Left ventricle myocardium inferior (tissue), 1 donor: Measurements from ENCODE around the gene CRYBG1. TPM values are rescaled to one million over a fixed set of nuclear protein-coding genes. Genes with fewer than 3 reads are reported as not detected.
"Not testable (repeated sequence)": the region's sequence is repeated elsewhere in the genome, so short reads cannot be mapped to it uniquely, and the experiment has no call there.

Experiments used
- DNase-seq: peaks from one replicate; pipeline ENCODE4 v3.0.0-alpha.2; 2020
- H3K27ac ChIP-seq: fragments of 200-600 bp; replicated peaks from 2 replicates; pipeline ENCODE4 v1.8.0; 2021
- H3K27me3 ChIP-seq: fragments of 200-600 bp; 2 replicates; pipeline ENCODE4 v1.8.0; 2021; ENCODE audit warnings: low read depth
- H3K36me3 ChIP-seq: fragments of 200-600 bp; 2 replicates; pipeline ENCODE4 v1.8.0; 2021
- H3K4me1 ChIP-seq: fragments of 200-600 bp; 2 replicates; pipeline ENCODE4 v1.8.0; 2021
- H3K4me3 ChIP-seq: fragments of 200-600 bp; 2 replicates; pipeline ENCODE4 v1.8.0; 2021; ENCODE audit warnings: mild to moderate bottlenecking, moderate library complexity
- H3K9me3 ChIP-seq: fragments of 200-600 bp; replicated peaks from 2 replicates; pipeline ENCODE4 v1.8.0; 2021
- CTCF ChIP-seq: fragments of 200-600 bp; IDR thresholded peaks from 2 replicates; pipeline ENCODE4 v1.8.0; 2021; ENCODE audit warnings: antibody characterized with exemption, mild to moderate bottlenecking, borderline replicate concordance
- intact Hi-C: fragments of 100-400 bp; cut with micrococcal nuclease; formaldehyde crosslinking; loops from one replicate; pipeline ENCODE4 v1.11.0; 2022
- total RNA-seq: library from RNA; stranded (reverse); fragmentation: NEBNext Ultra II Directional; extraction: Animal tissue kit (Norgen Biotek cat#: 25700); gene quantifications from one replicate; pipeline ENCODE4 v1.2.1, GENCODE V29; 2021
- donor health status: DM: no; HTN: yes; CAD: no; lungs with severe emphysema.

Gene CRYBG1
- total RNA-seq, 1 donor from 2014 or later = 1.3 TPM

- Histone ChIP-seq H3K27me3 (no peaks in the 10 kb centered on the region), H3K4me1 (peaks cover 20% of the 10 kb centered on the region), H3K9me3 (no peaks in the 10 kb centered on the region), H3K36me3 (no peaks in the 10 kb centered on the region), H3K27ac (peak overlapping the region; percentile 63), H3K4me3 (no peak overlapping the region)
- DNase-seq = no peak
- no peak for TF ChIP-seq CTCF
- intact Hi-C loops = no loop called here
Observed at GRCh38 chr6:106546261-106546690, 185.8 kb downstream of the CRYBG1 start.

DNA sequence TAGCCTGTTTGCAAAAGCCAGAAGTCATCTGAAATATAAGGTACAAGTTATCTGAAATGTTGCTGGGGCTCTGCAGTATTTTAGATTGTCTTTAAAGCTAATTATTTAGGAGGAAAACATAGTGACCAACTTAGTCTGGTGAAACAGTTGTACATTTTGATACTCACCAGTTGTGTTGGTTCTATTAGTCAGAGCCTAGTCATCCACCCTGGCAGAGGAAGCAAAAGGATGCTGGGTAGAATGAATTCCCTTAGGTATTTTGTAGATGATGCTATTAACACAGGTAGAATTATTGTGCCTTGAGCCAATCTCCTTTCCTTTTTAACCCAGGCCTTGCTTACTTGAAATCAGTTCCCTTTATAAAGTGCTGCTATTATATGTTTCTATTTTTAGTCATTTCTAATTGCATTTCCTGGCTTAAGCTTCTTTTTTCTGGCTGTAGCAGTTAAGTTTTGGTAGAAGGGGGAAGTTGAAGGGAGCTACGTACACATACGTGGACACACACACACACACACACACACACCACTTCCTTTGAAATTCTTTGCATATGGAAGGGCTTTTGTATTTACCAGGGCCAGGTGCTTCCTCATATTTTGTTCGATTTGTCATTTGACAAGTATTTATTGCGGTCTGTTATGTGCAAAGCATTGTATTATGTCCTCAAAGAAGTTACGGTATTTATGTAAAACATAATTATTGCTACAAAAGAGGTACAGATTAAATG is 186.3 kb downstream of the CRYBG1 start:
- TF ChIP-seq CTCF = no peak
- H3K4me1 ChIP-seq = peaks cover 20% of the 10 kb centered on the region
- no peak for DNase-seq
- intact Hi-C loops = no loop called here
- no peaks in the 10 kb centered on the region for H3K27me3 ChIP-seq
- H3K4me3 ChIP-seq = no peak overlapping the region
- H3K9me3 ChIP-seq = no peaks in the 10 kb centered on the region
- no peaks in the 10 kb centered on the region for H3K36me3 ChIP-seq
- peak overlapping the region; percentile 63 for H3K27ac ChIP-seq

DNA sequence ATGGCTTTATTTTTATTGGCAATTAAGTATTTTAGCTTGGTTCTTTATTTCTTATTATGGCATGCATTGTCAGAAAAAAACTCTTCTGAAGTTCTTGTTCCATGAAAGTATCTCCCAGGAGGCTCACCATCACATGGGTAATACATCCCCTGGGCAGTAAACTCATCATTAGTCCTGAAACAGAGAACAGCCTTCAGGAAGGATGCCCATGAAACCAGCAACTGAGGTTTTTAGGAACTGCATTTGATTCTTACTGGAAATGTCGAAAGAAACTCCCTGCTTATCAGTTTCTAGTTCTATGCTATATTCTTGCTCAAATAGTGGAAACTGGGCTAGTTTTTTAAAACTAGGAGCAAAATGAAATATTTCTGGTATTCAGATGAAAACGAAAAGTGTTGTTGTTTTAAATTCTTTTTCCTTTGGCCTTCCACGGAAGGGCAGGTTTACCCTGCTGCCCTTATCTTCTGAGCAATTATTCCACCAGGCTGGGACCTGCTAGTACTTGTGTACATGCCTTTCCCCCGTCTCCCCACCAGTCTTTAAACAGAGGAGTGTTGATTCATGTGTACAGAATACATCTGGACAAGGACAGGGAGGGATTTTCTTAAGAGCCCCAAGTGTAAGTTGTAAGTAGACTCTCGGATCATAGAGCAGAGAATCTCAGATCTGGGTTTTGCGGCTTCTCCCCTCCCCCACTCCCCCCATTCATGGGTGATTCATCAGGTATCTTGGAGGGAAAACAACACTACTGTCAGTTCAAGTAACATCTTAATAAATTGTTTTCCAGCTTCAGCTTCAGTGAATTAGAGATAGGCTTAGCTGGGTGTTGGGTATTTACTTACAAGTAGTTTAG is 187.3 kb downstream of the CRYBG1 start:
- H3K27ac ChIP-seq = peak overlapping the region; percentile 63
- H3K36me3 ChIP-seq = no peaks in the 10 kb centered on the region
- no peak for TF ChIP-seq CTCF
- DNase-seq = no peak
- no peak overlapping the region for H3K4me3 ChIP-seq
- no peaks in the 10 kb centered on the region for H3K27me3 ChIP-seq
- intact Hi-C loops = no loop called here
- peaks cover 20% of the 10 kb centered on the region for H3K4me1 ChIP-seq
- no peaks in the 10 kb centered on the region for H3K9me3 ChIP-seq

DNA sequence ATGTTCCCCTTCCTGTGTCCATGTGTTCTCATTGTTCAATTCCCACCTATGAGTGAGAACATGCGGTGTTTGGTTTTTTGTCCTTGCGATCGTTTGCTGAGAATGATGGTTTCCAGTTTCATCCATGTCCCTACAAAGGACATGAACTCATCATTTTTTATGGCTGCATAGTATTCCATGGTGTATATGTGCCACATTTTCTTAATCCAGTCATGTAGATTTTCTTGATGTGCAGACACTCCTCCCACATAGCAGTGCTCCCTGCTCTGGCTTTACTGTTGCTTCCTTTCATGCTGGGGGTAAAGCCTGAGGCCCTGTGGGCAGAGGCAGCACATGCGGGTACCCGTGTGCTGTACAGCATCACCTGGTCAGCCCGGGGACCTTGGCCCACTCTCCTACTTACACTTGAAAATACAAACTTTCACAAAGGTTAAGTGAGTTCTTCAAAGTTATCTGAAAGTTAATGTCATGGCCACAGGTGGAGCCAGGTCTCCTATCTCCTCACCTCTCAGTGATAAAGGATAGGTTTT is 188.5 kb downstream of the CRYBG1 start:
- DNase-seq, H3K9me3 ChIP-seq, H3K4me3 ChIP-seq, H3K27ac ChIP-seq, H3K36me3 ChIP-seq, H3K27me3 ChIP-seq, intact Hi-C loops: not testable (repeated sequence)
- peaks cover 20% of the 10 kb centered on the region for H3K4me1 ChIP-seq

DNA sequence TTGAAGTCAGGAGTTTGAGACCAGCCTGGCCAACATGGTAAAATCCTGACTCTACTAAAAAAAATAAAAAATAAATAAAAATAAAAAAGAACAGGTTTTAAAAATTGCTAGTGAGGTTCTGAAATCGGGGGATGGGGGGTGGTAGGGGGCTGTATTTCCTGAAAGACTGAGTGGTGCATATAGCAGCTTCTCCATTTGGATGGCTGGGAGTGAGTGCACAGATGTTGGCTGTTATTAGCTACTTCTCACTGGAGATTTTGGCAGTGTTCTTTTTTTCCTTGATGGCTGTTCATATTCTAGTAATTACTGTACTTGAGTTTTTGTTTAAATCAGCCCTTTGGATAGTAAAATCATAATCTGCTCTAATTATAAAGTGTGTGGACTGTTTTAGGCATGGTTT is 189.0 kb downstream of the CRYBG1 start:
- DNase-seq = no peak
- peaks cover 20% of the 10 kb centered on the region for H3K4me1 ChIP-seq
- no peaks in the 10 kb centered on the region for H3K9me3 ChIP-seq
- H3K4me3 ChIP-seq = no peak overlapping the region
- intact Hi-C loops = no loop called here
- no peaks in the 10 kb centered on the region for H3K27me3 ChIP-seq
- H3K36me3 ChIP-seq = peaks cover 7% of the 10 kb centered on the region
- TF ChIP-seq CTCF = no peak
- no peak overlapping the region for H3K27ac ChIP-seq
